H1 (cell line): ENCODE data around the gene PALM3. TPM values are rescaled to one million over a fixed set of nuclear protein-coding genes. Genes with fewer than 3 reads are reported as not detected.
A peak's percentile ranks its signal among the peaks of the same experiment; 100 is the strongest.

Experiments used
- BCL11A ChIP-seq, 2 experiments: IDR thresholded peaks; one replicate each; pipeline ENCODE4 v1.6.1; 2011; ENCODE audit warnings: low read depth in 2 of 2, low read length in 2 of 2, mild to moderate bottlenecking in 2 of 2
- CHD2 ChIP-seq: IDR thresholded peaks from 2 replicates; pipeline ENCODE4 v1.6.1; 2012; ENCODE audit warnings: low read length, improper control_type of control experiment
- CREB1 ChIP-seq: IDR thresholded peaks from 2 replicates; pipeline ENCODE4 v1.6.1; 2012; ENCODE audit warnings: inconsistent platforms
- HDAC2 ChIP-seq, 2 experiments: fragments of 300-600 bp in 1 of 2; sonication (generic) in 1 of 2; IDR thresholded peaks; 2 replicates each; pipeline ENCODE4 v1.6.1; 2011 to 2012; ENCODE audit warnings: low read depth in 2 of 2, low read length in 2 of 2, mild to moderate bottlenecking in 2 of 2, moderate library complexity in 2 of 2, borderline replicate concordance in 1 of 2, inconsistent platforms in 1 of 2
- HDAC6 ChIP-seq: IDR thresholded peaks from one replicate; pipeline ENCODE4 v1.7.1; 2012; ENCODE audit warnings: low read depth, mild to moderate bottlenecking, inconsistent platforms, low read length, moderate library complexity
- JUND ChIP-seq: IDR thresholded peaks from 2 replicates; pipeline ENCODE4 v1.6.1; 2011; ENCODE audit warnings: mild to moderate bottlenecking, improper control_type of control experiment, low read length
- KDM1A ChIP-seq: fragments of 200-600, 300-600 bp; sonication (generic); IDR thresholded peaks from 2 replicates; pipeline ENCODE4 v1.7.1; 2016; ENCODE audit warnings: mild to moderate bottlenecking, low read length, borderline replicate concordance
- PHF8 ChIP-seq: fragments of 200-600 bp; sonication (generic); conservative IDR thresholded peaks from 2 replicates; pipeline ENCODE4 v1.7.1; 2012; ENCODE audit warnings: low read depth, mild to moderate bottlenecking, inconsistent platforms, low read length, moderate library complexity
- RAD21 ChIP-seq, 2 experiments: IDR thresholded peaks in 1 of 2; conservative IDR thresholded peaks in 1 of 2; 2 replicates each; pipeline ENCODE4 v1.6.1; 2011; ENCODE audit warnings: low read depth in 2 of 2, low read length in 2 of 2, improper control_type of control experiment in 1 of 2, inconsistent platforms in 1 of 2, mild to moderate bottlenecking in 1 of 2, moderate library complexity in 1 of 2
- RFX5 ChIP-seq: IDR thresholded peaks from 2 replicates; pipeline ENCODE4 v1.6.1; 2011; ENCODE audit warnings: low read depth, low read length, improper control_type of control experiment, borderline replicate concordance
- SIX5 ChIP-seq: IDR thresholded peaks from 2 replicates; pipeline ENCODE4 v1.6.1; 2011; ENCODE audit warnings: mild to moderate bottlenecking, low read depth, low read length
- SP1 ChIP-seq: IDR thresholded peaks from 2 replicates; pipeline ENCODE4 v1.6.1; 2011; ENCODE audit warnings: low read depth, low read length
- YY1 ChIP-seq: IDR thresholded peaks from 2 replicates; pipeline ENCODE4 v1.6.1; 2011; ENCODE audit warnings: low read depth, mild to moderate bottlenecking, low read length
- polyA plus RNA-seq, 7 experiments: library from polyadenylated mRNA; depleted of rRNA in 3 of 7; stranded (reverse) in 5 of 7; unstranded in 2 of 7; fragments of >200 nt in 5 of 7; fragments of 200-250 nt in 2 of 7; gene quantifications; 1 replicate in 5 of 7; 2 replicates in 1 of 7; 4 replicates in 1 of 7; pipeline versions ENCODE4 v1.2.1 to v1.2.3, GENCODE V29; 2011 to 2013; ENCODE audit warnings: missing spikeins in 2 of 7, mixed read lengths in 2 of 7
- total RNA-seq: library from RNA; stranded (reverse); fragmentation: NEBNext Ultra II Directional; extraction: Animal tissue kit (Norgen Biotek cat#: 25700); gene quantifications from 2 replicates; pipeline ENCODE4 v1.2.1, GENCODE V29; 2021

The PALM3 gene
- total and polyA plus RNA-seq, 2 of the 8 experiments (the other 6 are each of a cell fraction or from before 2014, with no cell fraction given) = 5.8 to 31.3 TPM

GRCh38 chr19:14048443-14049153 is 13.3 kb downstream of the PALM3 start (continued):
- TF ChIP-seq RAD21 (IDR thresholded peaks at IDR 0.05 in 1 of 2, conservative IDR thresholded peaks at IDR 0.05 in 1 of 2; ENCODE audit: low read depth in 2 of 2, low read length in 2 of 2) = peak; percentile 66 to 75
- no peak for TF ChIP-seq CHD2
- no peak for TF ChIP-seq HDAC6
- no peak for TF ChIP-seq JUND
- no peak for TF ChIP-seq RFX5
- no peak for TF ChIP-seq PHF8
- peak; percentile 12; the same call in 1 of the 2 replicates for TF ChIP-seq KDM1A
- TF ChIP-seq CREB1 = peak; percentile 43; the same call in 1 of the 2 replicates
- TF ChIP-seq HDAC2 (IDR thresholded peaks at IDR 0.05; ENCODE audit: borderline replicate concordance in 1 of 2, low read depth in 2 of 2, low read length in 2 of 2) = no peak
- TF ChIP-seq BCL11A (IDR thresholded peaks at IDR 0.05; ENCODE audit: low read depth in 2 of 2, low read length in 2 of 2) = no peak
- no peak for TF ChIP-seq SP1
- peak; percentile 39; the same call in 1 of the 2 replicates for TF ChIP-seq YY1
- no peak for TF ChIP-seq SIX5
